ENCODE results near the gene CDK14.

- TF ChIP-seq POLR2A (IDR thresholded peaks at IDR 0.05; ENCODE audit: low read depth, low read length), result no peak
- no peak for TF ChIP-seq POLR2AphosphoS5 (IDR thresholded peaks at IDR 0.05; ENCODE audit: low read depth, low read length)
- no peak for TF ChIP-seq TAF1 (IDR thresholded peaks at IDR 0.05; ENCODE audit: borderline replicate concordance, low read depth, low read length)
Measured at GRCh38 chr7:91185771-91186170, 589.6 kb downstream of the CDK14 start.
